CD4-positive, alpha-beta T cell treated with Interleukin-4 for 1 hour (primary cell): ENCODE measurements around the gene CTNNA1.
"Not testable (repeated sequence)": the region's sequence is repeated elsewhere in the genome, so short reads cannot be mapped to it uniquely, and the experiment has no call there.

Source experiments
- DNase-seq, 2 donors: peaks; one replicate each; pipeline ENCODE4 v3.0.0-alpha.2; 2020 to 2022

CTNNA1 gene

GRCh38 chr5:138824516-138824915, 71.3 kb downstream of the CTNNA1 start:
- DNase-seq, result no peak

- peak in 1 of 2 donors; percentile 16 for DNase-seq
These were observed 72.0 kb downstream of the CTNNA1 start for GRCh38 chr5:138824924-138825863.

GRCh38 chr5:138828556-138828955, 75.3 kb downstream of the CTNNA1 start:
- DNase-seq, result no peak

- DNase-seq, result no peak
These were observed 76.1 kb downstream of the CTNNA1 start for GRCh38 chr5:138829341-138829740.

GRCh38 chr5:138831703-138832102, 78.5 kb downstream of the CTNNA1 start:
- DNase-seq, result no peak

- DNase-seq, result no peak
These were observed 79.0 kb downstream of the CTNNA1 start for GRCh38 chr5:138832218-138832617.

GRCh38 chr5:138833080-138833479, 79.9 kb downstream of the CTNNA1 start:
- DNase-seq, result no peak

GRCh38 chr5:138833726-138834480, 80.7 kb downstream of the CTNNA1 start:
- no peak for DNase-seq

GRCh38 chr5:138834853-138835252, 81.6 kb downstream of the CTNNA1 start:
- DNase-seq, result not testable (repeated sequence)

GRCh38 chr5:138837160-138837559, 83.9 kb downstream of the CTNNA1 start:
- DNase-seq, result no peak

GRCh38 chr5:138840103-138840502, 86.9 kb downstream of the CTNNA1 start:
- no peak for DNase-seq

GRCh38 chr5:138841531-138841930, 88.3 kb downstream of the CTNNA1 start:
- no peak for DNase-seq

- no peak for DNase-seq
These were observed 90.3 kb downstream of the CTNNA1 start for GRCh38 chr5:138843316-138844124.

- no peak for DNase-seq
These were observed 90.9 kb downstream of the CTNNA1 start for GRCh38 chr5:138844125-138844461.

- no peak for DNase-seq
These were observed 91.7 kb downstream of the CTNNA1 start for GRCh38 chr5:138844812-138845513.

GRCh38 chr5:138849439-138849838, 96.2 kb downstream of the CTNNA1 start:
- no peak for DNase-seq

- DNase-seq, result no peak
These were observed 96.7 kb downstream of the CTNNA1 start for GRCh38 chr5:138849882-138850281.

- DNase-seq, result no peak
These were observed 97.7 kb downstream of the CTNNA1 start for GRCh38 chr5:138850865-138851435.

GRCh38 chr5:138853132-138853531, 99.9 kb downstream of the CTNNA1 start:
- no peak for DNase-seq

GRCh38 chr5:138867011-138867410, 113.8 kb downstream of the CTNNA1 start:
- DNase-seq, result no peak

GRCh38 chr5:138869038-138869437, 115.8 kb downstream of the CTNNA1 start:
- no peak for DNase-seq
